Right renal pelvis (tissue), 4 donors: ENCODE results near the gene SAFB. TPM values are rescaled to one million over a fixed set of nuclear protein-coding genes. Genes with fewer than 3 reads are reported as not detected.

Experiments used
- DNase-seq, 4 donors: peaks; one replicate each; pipeline ENCODE4 v3.0.0-alpha.2; 2013; ENCODE audit warnings: low read depth in 4 of 4, low spot score in 3 of 4, missing footprints in 1 of 4
- polyA plus RNA-seq, 4 donors: library from polyadenylated mRNA; unstranded; fragments of 120-200 nt; gene quantifications; one replicate each; pipeline ENCODE4 v1.2.1, GENCODE V29; 2013; ENCODE audit not compliant: insufficient read length in 4 of 4

Gene SAFB
- polyA plus RNA-seq, 4 donors = 135 to 176 (median 154) TPM

DNA sequence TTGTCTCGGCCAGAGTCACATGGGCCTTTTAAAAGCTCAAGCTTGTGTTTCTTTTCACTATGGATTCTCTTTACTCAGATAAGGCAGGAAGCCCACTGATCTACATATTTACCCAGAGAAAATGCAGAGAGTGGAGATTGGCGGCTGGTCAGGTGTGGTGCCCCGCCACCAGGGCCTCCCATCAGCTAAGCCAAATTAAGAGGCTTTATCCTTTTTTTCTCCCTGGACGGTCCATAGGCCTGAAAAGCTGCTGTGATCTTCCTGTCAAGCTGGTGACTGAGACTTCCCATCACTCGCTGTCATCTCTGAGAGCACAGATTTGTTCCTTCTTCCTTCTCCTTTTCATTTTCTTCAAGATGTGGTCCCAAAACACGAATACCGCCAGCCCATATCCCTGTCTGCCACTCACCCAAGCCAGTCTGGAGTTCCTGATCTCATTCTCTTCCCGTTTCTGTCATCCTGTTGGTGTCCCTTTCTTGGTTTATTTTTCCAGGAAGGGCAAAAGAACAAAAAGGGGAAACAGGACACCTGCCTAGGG is 1.9 kb downstream of the SAFB start:
- DNase-seq = no peak

DNA sequence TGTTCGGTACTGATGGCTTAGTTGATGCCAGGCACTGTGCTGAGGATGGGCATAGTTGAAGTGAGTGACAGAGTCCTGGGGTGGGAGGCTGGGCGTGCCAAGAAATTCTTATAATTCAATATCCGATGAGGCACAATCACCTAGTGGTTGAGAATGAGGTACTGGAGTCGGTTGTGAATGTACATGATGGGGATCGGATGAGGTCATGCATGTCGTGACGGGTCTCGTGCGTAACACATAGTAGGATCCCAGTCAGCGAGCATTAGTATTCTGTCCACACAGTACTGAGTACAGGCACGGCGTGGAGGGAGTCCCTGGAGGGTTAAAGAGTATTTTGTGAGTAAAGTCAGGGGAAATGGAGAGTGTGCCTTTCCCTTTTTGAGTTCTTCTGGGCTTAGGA is 2.8 kb downstream of the SAFB start:
- no peak for DNase-seq

DNA sequence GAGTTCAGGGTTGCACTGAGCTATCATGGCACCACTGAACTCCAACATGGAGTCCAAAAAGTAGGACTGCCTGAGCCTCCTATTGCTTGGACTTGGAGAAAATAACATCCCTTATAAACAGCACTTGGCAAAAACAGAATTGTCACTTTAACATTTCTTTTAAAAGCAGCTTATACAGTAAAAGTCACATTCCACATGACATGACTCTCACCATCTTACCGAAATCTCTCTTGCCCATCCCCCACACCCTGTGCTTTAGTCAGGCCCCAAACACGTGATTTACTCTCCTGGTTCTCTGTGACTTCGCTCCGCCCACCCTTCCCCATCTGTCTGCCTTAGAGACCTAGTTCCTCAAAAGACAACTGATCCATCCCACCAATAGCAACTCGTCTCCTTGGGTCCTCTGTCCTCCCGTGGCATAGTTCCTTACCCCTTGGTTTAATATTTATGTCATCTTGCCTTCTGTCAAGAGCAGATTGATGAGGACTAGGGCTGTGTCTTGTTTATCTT is 4.6 kb downstream of the SAFB start:
- no peak for DNase-seq

DNA sequence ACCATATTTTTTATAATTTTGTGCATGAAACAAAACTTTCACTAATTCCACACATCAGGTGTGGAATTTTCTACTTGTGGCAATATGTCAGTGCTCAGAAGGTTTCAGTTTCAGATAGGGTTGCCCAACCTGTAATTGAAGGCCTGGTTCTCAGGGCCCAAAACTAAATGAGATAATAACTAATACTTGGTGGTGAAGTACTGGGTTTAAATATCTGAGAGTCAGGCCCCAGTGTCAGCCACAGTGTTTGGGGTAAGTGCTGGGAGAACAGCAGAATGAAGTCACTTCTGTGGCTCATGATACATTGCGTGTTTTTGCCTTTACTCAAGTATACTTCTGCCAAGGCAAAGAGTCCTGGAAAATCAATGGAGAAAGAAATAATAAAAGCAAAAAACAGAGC is 5.6 kb downstream of the SAFB start:
- no peak for DNase-seq

DNA sequence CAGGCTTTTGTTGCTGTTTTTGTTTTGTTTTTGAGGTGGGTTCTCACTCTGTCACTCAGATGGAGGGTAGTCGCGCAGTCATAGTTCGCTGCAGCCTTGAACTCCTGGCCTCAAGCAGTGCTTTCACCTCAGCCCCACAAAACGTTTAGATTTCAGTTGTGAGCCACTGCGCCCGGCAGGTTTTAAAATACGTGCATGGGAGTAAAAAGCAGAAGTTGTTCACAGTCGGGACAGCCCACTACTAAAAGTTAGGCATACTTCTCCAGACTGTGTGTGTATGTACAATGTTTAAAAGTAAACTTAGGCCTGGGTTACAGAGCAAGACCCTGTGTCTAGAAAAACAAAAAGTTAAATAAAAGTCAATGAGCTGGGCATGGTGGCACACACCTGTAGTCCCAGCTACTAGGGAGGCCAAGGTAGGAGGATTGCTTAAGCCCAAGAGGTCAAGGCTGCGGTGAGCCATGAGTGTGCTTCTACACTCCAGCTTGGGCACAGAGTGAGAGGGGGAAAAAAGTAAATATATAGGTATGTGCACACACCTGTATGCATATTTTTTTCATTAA is 6.1 kb downstream of the SAFB start:
- DNase-seq = no peak

DNA sequence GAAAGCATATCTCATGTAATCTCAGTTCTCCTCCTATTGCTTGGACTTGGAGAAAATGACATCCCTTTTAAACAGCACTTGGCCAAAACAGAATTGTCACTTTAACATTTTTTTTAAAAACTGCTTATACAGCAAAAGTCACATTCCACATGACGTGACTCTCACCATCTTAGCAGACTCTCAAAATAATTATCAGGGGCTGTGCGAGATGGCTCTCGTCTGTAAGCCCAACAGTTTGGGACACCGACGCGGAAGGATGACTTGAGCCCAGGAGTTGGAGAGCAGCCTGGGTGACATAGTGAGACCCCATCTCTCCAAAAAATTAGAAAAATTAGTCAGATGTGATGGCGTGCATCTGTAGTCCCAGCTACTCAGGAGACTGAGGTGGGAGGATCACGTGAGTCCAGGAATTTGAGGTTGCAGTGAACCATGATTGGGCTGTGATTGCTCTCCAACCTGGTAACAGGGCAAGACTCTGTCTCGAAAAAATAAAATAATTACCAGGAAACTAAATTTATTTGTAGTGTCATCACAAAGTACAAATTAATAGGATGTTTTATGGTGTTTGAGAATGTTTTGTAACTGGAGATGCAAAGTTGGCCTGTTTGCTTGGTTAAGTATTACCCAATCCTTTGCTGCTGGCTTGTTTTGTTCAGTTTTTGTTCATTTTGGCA is 8.8 kb downstream of the SAFB start:
- DNase-seq = no peak

DNA sequence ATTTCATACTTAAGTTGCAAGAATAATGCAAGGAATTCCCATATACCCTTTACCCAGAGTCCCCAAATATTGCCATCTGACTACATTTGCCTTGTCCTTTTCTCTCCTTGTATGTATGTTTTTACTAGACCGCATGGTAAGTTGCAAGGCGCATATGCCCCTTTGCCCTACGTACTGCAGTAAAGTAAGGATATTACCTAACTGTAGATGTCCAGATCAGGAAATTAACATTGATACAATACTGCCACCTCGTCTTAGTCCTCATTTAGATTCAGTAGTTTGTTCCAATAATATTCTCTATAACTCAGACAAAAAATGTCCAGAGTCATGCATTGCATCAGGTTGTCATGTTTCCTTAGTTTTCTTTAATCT is 9.3 kb downstream of the SAFB start:
- DNase-seq = no peak

DNA sequence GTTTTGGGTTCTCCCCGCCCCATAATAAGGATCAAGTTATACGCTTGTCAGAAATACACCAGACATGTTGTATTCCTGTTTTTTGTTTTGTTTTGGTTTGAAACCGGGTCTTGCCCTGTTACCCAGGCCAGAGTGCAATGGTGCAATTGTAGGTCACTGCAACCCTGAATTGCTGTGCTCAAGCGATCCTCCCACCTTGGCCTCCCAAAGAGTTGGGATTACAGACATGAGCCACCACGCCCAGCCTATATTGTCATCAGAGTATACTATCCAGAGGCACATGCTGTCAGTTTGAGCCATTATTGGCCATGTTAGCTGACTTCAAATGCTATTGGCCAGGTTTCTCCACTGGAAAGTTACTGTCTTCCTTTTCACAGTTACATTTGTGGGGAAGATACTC is 9.8 kb downstream of the SAFB start:
- no peak for DNase-seq

DNA sequence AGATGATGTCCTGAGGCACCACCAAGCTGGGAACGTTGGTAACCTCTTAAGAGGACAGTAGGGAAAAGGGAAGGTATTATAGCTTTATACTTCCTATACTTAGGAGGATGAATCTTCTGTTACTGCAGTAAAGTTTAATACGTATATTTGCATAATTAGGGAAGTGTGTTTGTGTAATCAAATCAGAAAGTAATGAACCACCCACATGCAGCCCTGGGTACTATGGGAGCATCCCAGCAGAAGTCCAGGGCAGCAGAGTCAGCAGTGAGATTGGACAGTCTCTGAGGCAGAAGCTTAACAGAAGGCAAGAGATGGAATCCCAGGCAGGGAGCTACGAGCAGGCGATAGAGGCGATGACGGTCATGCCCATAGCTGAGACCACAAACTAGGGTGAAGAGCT is 12.5 kb downstream of the SAFB start:
- DNase-seq = no peak

DNA sequence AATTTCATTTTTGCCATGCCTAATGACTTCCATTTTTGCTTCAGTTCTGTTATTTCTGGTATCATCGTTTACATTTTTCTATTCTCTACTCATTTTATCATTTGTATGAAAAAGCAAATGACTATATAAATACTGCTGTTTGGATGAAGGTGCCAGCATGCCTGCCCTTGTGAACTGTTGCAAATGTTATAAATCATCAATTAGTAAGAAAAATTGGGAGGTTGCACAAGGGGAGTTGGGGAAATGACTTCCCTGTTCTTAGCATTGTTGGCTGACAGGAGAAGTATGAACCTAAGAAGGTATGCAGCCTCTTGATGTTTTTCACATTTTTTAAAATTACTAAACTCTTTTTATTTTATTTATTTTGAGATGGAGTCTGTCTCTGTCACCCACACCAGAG is 15.1 kb downstream of the SAFB start:
- DNase-seq = no peak

DNA sequence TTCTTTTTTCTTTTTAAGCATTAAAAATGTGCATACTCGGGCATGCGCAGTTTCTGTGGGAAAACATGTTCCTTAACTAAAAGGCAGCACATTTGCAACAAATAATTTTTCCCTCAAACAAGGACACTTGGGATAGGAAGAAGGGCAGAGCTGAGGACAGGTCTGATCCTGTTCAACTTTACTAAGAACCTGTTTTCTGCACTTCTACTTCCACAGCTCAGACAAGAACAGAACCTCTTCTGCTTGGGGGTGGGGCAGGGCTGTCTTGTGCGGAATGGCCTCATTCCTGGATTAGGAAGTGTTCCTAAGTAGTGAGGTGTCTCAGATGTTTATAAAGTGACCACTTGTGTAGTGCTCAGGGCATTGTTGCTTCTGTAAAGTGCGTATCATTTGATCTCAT is 18.3 kb downstream of the SAFB start:
- no peak for DNase-seq

DNA sequence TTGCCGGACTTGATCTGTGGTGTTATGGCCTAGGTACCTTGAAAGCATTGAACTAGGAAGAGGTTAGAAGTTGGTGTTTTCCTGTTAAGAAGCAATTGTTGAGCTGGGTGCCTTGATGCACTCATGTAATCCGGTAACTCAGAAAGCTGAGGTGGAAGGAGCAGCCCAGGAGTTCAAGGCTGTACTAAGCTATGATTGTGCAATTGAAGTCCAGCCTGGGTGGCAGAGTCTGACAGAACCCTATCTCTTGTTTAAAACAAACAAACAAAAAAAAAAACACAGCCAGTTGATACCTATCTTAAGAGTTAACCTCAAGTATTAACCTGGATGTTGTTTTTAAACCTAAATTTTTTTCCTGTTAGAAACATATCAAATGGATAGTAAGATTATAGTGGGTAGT is 19.3 kb downstream of the SAFB start:
- no peak for DNase-seq

DNA sequence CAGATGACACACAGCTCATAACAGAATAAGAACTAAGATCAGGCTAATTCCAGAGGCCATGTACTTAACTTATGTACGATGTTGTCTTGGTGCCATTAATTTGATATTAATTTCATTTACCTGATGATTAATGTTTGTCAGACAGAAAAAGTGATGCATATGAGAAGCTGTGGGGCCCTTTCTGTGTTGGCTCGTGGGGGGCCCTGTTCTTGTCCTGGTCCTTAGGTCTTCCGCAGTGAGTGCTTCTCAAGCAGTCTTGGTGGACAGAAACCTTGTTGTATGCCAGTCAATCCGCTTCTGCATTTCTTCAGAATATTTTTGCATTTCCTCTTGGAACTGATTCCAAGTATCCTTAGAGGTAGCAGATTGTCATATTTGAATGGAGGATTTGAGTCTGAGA is 20.2 kb downstream of the SAFB start:
- DNase-seq = no peak

DNA sequence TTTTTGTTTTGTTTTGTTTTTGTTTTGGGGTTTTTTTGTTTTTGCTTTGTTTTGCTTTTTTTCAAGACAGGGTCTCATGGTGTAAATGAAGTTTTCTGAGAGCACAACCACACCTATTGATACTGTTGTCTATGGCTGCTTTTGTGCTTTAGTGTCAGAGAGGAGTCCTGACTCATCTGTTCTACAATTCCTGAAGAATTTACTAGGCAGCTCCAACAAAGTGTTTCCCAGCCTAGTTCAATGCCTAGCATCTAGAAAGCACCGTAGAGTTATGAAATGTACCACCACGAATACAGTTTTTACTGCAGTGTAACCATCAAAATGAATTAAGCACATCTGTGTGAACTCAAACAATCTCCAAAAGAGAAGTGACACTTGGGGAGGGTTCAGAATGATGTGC is 21.2 kb downstream of the SAFB start:
- DNase-seq = no peak

DNA sequence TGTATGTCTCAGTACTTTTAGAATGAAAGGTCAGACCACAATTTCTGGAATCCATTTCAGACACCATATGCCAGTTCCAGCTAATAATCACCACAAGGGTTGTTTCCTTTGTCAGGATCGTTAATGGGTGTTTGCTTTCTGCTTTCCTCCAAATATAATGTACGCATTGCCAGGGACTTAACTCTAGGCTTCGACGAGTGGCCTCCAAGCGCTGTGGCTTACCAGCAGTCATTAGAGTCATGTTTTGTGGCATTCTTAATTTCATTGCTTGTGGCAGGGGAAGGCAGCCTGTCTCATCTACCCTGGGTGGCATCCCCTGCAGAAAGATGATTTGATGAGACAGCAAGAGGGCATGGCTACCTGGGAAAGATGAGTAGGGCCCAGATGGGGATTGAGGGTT is 22.5 kb downstream of the SAFB start:
- no peak for DNase-seq

DNA sequence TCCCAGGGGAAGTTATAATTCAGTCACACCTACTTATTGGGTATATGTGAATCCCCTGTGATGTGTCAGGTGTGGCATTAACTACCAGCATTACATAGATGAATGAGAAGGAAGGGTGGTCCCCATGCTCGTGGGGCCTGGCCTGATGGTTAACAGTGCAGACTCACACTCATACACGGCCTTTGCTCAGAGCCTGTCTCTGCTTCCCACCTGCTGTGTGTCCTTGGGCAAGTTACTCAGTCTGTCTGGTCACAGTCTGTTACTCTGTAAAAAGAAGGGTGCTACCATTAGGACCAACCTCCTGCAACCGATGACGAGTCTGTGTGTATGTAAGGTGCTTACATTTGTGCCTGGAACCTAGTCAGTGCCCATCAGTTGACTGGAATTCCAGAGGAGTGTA is 23.8 kb downstream of the SAFB start:
- no peak for DNase-seq

DNA sequence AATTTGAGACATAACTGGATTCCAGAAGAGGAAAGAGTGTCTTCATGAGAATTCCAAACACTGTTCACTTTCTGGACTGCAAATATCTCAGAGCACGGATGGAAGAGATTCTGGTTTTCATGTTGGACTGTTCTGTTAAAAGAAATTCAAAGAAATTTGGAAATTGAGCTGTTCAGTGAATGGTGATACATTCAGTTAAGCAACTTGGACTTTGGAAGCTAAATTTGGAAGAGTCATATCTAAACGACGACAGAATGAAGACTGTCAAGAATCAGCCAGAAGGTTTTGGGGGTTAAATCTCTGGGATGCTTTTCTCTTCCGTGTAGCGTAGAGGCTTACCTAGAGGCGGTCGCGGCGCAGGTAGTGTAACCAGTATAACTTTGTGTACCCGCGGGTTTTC is 25.6 kb downstream of the SAFB start:
- no peak for DNase-seq

DNA sequence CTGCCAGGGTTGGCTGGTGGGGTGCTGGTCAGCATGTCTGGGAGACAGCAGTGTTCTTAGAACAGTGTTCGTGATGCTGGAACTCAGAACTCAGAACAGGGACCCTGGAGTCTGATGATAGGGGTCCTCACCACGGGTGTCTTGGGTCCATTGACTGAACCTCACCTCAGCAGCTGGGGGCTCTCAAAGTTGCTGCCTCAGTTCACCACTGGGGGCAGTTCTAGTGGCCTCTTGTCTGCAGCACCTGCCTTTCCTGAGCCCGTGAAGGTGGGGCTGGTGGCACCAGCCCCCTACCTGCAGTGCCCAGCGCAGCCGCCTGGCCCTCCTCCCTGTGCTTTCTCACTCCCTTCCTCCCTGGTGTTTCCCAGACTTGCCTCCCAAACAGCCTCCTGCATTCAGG is 28.5 kb downstream of the SAFB start:
- no peak for DNase-seq

DNA sequence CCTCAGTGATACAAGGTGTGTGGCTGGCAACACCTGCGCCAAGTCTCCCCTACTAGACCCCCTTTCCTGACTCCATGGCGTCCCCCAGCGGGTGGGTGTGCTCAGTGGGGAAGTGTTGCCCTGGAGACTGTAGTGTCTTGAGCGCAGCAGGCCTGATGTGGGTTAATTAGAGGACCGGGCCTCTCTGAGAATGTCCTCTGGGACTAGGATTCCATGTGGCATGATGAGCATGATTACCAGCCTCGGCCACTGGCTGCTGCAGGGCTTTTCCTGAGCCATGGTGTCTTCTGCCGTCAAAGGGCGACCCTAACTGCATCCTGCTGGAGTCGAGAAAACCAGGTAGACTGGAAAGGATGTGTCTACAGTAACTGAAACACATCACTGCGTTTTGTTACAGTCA is 29.4 kb downstream of the SAFB start:
- DNase-seq = no peak

DNA sequence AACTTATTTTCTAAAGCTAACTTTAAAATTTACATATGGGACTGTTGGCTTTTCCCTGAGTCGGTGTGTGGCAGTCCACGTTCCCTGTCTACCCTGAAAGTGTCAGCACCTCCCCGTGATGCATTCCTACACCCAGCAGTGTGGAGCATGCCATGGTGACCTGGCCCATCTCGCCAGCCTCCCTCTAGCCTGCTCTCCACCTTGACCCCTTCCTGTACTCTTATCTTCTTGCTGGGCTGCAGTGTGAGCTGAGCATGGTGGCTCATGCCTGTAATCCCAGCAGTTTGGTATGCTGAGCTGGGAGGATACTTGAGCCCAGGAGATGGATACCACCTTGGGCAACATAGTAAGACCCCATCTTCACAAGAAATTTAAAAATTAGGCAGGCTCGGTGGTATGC is 32.0 kb downstream of the SAFB start:
- no peak for DNase-seq

DNA sequence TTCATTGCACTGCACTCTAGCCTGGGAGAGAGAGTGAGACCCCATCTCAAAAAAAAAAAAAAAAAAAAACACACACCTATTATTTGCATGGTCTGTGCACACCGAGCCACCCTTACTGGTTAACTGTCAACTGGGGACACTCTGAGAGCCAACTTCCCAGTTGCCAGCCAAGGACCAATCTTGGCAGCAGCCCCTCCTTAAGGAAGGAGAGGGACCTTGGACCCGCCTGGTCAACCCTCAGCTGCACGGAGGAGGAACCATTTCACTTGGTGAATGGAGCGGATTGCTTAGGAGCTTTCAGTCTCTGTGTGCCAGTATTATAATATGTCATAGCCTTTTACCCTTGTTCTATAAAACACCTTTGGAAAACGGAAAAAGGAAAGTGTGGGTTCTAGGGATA is 32.5 kb downstream of the SAFB start:
- DNase-seq = no peak

DNA sequence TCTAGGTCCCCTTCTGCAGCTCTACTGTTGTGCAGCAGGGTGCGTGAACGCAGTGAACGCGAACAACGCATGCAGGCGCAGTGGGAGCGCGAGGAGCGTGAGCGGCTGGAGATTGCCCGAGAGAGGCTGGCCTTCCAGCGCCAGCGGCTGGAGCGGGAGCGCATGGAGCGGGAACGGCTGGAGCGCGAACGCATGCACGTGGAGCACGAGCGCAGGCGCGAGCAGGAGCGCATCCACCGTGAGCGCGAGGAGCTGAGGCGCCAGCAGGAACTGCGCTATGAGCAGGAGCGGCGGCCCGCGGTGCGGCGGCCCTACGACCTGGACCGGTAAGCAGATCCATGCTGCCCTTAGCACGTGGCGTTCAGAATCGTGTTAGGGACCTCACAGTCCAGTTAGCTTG is 38.6 kb downstream of the SAFB start:
- DNase-seq = no peak

DNA sequence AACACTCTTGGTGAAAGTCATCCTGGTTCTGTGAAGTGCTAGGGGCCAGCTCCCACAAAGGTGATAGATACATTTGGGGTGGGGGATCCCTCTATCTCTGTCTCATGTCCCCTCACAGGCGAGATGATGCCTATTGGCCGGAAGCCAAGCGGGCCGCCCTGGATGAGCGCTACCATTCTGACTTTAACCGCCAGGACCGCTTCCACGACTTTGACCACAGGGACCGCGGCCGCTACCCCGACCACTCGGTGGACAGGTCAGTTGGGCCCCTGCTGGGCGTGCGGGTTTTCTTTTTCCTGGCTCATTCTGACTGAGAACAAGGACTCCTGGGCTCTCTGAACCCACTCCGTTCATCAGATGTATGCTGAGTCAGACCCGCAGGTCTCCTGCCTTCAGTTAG is 41.0 kb downstream of the SAFB start:
- DNase-seq = no peak
